Right kidney (tissue), 1 donor: Measurements from ENCODE around the gene NFIC.
"Not testable (repeated sequence)": the region's sequence is repeated elsewhere in the genome, so short reads cannot be mapped to it uniquely, and the experiment has no call there.

Experiments used
- DNase-seq: peaks from one replicate; pipeline ENCODE4 v3.0.0-alpha.2; 2016

NFIC gene

GRCh38 chr19:3336680-3337523 is 29.5 kb upstream of the NFIC start:
- no peak for DNase-seq

GRCh38 chr19:3338541-3339181 is 27.7 kb upstream of the NFIC start:
- no peak for DNase-seq

GRCh38 chr19:3340340-3340739 is 26.0 kb upstream of the NFIC start:
- no peak for DNase-seq

- no peak for DNase-seq
These were observed 24.1 kb upstream of the NFIC start for GRCh38 chr19:3342246-3342645.

- DNase-seq, result not testable (repeated sequence)
These were observed 23.4 kb upstream of the NFIC start for GRCh38 chr19:3342962-3343361.

GRCh38 chr19:3343619-3344502 is 22.5 kb upstream of the NFIC start:
- no peak for DNase-seq

- DNase-seq, result no peak
These were observed 21.5 kb upstream of the NFIC start for GRCh38 chr19:3344608-3345598.

GRCh38 chr19:3345850-3346460 is 20.4 kb upstream of the NFIC start:
- DNase-seq, result no peak

GRCh38 chr19:3346677-3347353 is 19.6 kb upstream of the NFIC start:
- no peak for DNase-seq

- DNase-seq, result no peak
These were observed 18.3 kb upstream of the NFIC start for GRCh38 chr19:3348042-3348441.

- not testable (repeated sequence) for DNase-seq
These were observed 17.9 kb upstream of the NFIC start for GRCh38 chr19:3348469-3348868.

GRCh38 chr19:3350014-3350663 is 16.2 kb upstream of the NFIC start:
- DNase-seq, result no peak

- DNase-seq, result no peak
These were observed 14.5 kb upstream of the NFIC start for GRCh38 chr19:3351702-3352447.

- no peak for DNase-seq
These were observed 12.9 kb upstream of the NFIC start for GRCh38 chr19:3353493-3353892.

GRCh38 chr19:3356805-3357204 is 9.6 kb upstream of the NFIC start:
- DNase-seq, result no peak

- no peak for DNase-seq
These were observed 9.0 kb upstream of the NFIC start for GRCh38 chr19:3357271-3357991.

- no peak for DNase-seq
These were observed 8.2 kb upstream of the NFIC start for GRCh38 chr19:3357992-3358688.

GRCh38 chr19:3358689-3359014 is 7.7 kb upstream of the NFIC start:
- no peak for DNase-seq
